B cell (primary cell): ENCODE measurements around the gene MRC2. TPM values are rescaled to one million over a fixed set of nuclear protein-coding genes. Genes with fewer than 3 reads are reported as not detected.

ENCODE experiments used
- ATAC-seq: fragments of 200-7000 bp; cut with Tn5 transposase; one replicate; pipeline ENCODE4 v1.10.0; 2021; ENCODE audit warnings: low read depth, mild to moderate bottlenecking, moderate number of reproducible peaks, moderate library complexity
- CTCF ChIA-PET: fragments of 350-600 bp; sonication (Branson Sonifier 250); formaldehyde crosslinking; loops from one replicate; lab custom pipeline; 2021; ENCODE audit warnings: antibody characterized with exemption, inconsistent platforms; lab: Charles Lee
- POLR2A ChIA-PET: fragments of 350-600 bp; sonication (Branson Sonifier 250); formaldehyde crosslinking; loops from one replicate; lab custom pipeline; 2021; ENCODE audit warnings: antibody characterized with exemption; lab: Charles Lee
- DNase-seq: peaks from one replicate; pipeline ENCODE4 v3.0.0; 2013
- H2AFZ ChIP-seq: 2 replicates; pipeline ENCODE4 v1.6.1; 2012; ENCODE audit warnings: mild to moderate bottlenecking, low read depth, low read length; ENCODE audit not compliant: insufficient read depth, poor library complexity, severe bottlenecking
- H3K27ac ChIP-seq, 2 donors: 1 replicate in 1 of 2; 2 replicates in 1 of 2; pipeline ENCODE4 v1.5.1; 2012 to 2013; ENCODE audit warnings: low read length in 2 of 2, mild to moderate bottlenecking in 2 of 2, moderate library complexity in 1 of 2
- H3K27me3 ChIP-seq, 4 experiments: fragments of 200-600 bp in 1 of 4; sonication (generic) in 1 of 4; replicated peaks in 1 of 4; 1 replicate in 2 of 4; 2 replicates in 2 of 4; pipeline versions ENCODE4 v1.6.1 to v1.7.0; 2013 to 2016; ENCODE audit warnings: low read length in 3 of 4, mild to moderate bottlenecking in 2 of 4, mixed read lengths in 1 of 4, moderate library complexity in 1 of 4; ENCODE audit not compliant: insufficient read depth in 4 of 4, control insufficient read depth in 3 of 4; ENCODE audit errors: control extremely low read depth in 1 of 4
- H3K36me3 ChIP-seq, 2 experiments: replicated peaks in 1 of 2; 1 replicate in 1 of 2; 2 replicates in 1 of 2; pipeline versions ENCODE4 v1.6.1 to v1.7.1; 2013; ENCODE audit warnings: low read length in 1 of 2; ENCODE audit not compliant: insufficient read depth in 2 of 2, control insufficient read depth in 1 of 2; ENCODE audit errors: control extremely low read depth in 1 of 2, extremely low read depth in 1 of 2
- H3K4me1 ChIP-seq, 2 donors: fragments of 200-600 bp in 1 of 2; sonication (generic) in 1 of 2; 1 replicate in 1 of 2; 2 replicates in 1 of 2; pipeline versions ENCODE4 v1.5.1 to v1.6.1; 2013 to 2017; ENCODE audit warnings: low read length in 2 of 2; ENCODE audit not compliant: control insufficient read depth in 2 of 2, insufficient read depth in 2 of 2
- H3K4me2 ChIP-seq: replicated peaks from 2 replicates; pipeline ENCODE3; 2012; ENCODE audit warnings: mild to moderate bottlenecking, low read depth, low read length; ENCODE audit not compliant: poor library complexity, severe bottlenecking
- H3K4me3 ChIP-seq, 5 experiments: fragments of 200-600 bp in 1 of 5; sonication (generic) in 1 of 5; 1 replicate in 3 of 5; 2 replicates in 2 of 5; pipeline versions ENCODE4 v1.5.1 to v1.7.0; 2011 to 2016; ENCODE audit warnings: low read length in 4 of 5, mild to moderate bottlenecking in 4 of 5, low read depth in 2 of 5, control low read depth in 1 of 5, moderate library complexity in 1 of 5; ENCODE audit not compliant: insufficient read depth in 1 of 5; ENCODE audit errors: control extremely low read depth in 1 of 5, extremely low read depth in 1 of 5
- H3K79me2 ChIP-seq: fragments of 200-600 bp; sonication (generic); one replicate; pipeline ENCODE4 v1.6.0; 2016; ENCODE audit warnings: low read length; ENCODE audit not compliant: control insufficient read depth, insufficient read depth
- H3K9ac ChIP-seq: fragments of 200-600 bp; sonication (generic); 2 replicates; pipeline ENCODE4 v1.6.1; 2017; ENCODE audit warnings: mild to moderate bottlenecking, low read length, moderate library complexity
- H3K9me3 ChIP-seq, 3 donors: one replicate each; pipeline versions ENCODE4 v1.6.1 to v1.7.1; 2013; ENCODE audit warnings: low read length in 2 of 3; ENCODE audit not compliant: control insufficient read depth in 2 of 3, insufficient read depth in 1 of 3; ENCODE audit errors: control extremely low read depth in 1 of 3
- H4K20me1 ChIP-seq: 2 replicates; pipeline ENCODE4 v1.6.0; 2012; ENCODE audit warnings: mild to moderate bottlenecking, low read length; ENCODE audit not compliant: insufficient read depth, control insufficient read depth, poor library complexity, severe bottlenecking
- H3K27ac Mint-ChIP-seq: one replicate; pipeline ENCODE4 v1.8.0; 2021; ENCODE audit warnings: mixed read lengths
- H3K27me3 Mint-ChIP-seq: one replicate; pipeline ENCODE4 v1.8.0; 2021; ENCODE audit warnings: mixed read lengths
- H3K4me1 Mint-ChIP-seq: one replicate; pipeline ENCODE4 v1.8.0; 2021; ENCODE audit warnings: mixed read lengths
- H3K4me3 Mint-ChIP-seq: one replicate; pipeline ENCODE4 v1.8.0; 2021; ENCODE audit warnings: mixed read lengths
- H3K9me3 Mint-ChIP-seq: one replicate; pipeline ENCODE4 v1.8.0; 2022; ENCODE audit warnings: mixed read lengths; ENCODE audit not compliant: insufficient read depth
- CTCF ChIP-seq: fragments of 200-600 bp; IDR thresholded peaks from one replicate; pipeline ENCODE4 v1.8.0; 2022; ENCODE audit warnings: antibody characterized with exemption, mild to moderate bottlenecking
- EZH2 ChIP-seq: IDR thresholded peaks from 2 replicates; pipeline ENCODE4 v1.6.1; 2012; ENCODE audit warnings: borderline replicate concordance, low read depth, mild to moderate bottlenecking, moderate library complexity, low read length; ENCODE audit not compliant: insufficient read depth, poor library complexity, severe bottlenecking
- WGBS: methylation state at CpG from one replicate; pipeline ENCODE4 v1.1.5; 2013; ENCODE audit warnings: missing lambda C conversion rate; ENCODE audit not compliant: insufficient coverage; 5-methylcytosine and 5-hydroxymethylcytosine counted together
- intact Hi-C: fragments of 100-400 bp; cut with micrococcal nuclease; formaldehyde crosslinking; loops from one replicate; pipeline ENCODE4 v1.10.0; 2022
- polyA plus RNA-seq: library from polyadenylated mRNA; depleted of rRNA; stranded (reverse); fragments of >200 nt; gene quantifications from 2 replicates; pipeline ENCODE4 v1.2.3, GENCODE V29; 2012
- total RNA-seq, 2 donors: library from RNA; stranded (reverse); fragments of 120-200 nt in 1 of 2; gene quantifications; 1 replicate in 1 of 2; 2 replicates in 1 of 2; pipeline versions ENCODE4 v1.2.3 to v1.2.4, GENCODE V29; 2013 to 2022

MRC2 gene
- total and polyA plus RNA-seq, 2 donors (not counting 1 experiment from before 2014, with no cell fraction given): 0.09 to 0.34 TPM

DNA sequence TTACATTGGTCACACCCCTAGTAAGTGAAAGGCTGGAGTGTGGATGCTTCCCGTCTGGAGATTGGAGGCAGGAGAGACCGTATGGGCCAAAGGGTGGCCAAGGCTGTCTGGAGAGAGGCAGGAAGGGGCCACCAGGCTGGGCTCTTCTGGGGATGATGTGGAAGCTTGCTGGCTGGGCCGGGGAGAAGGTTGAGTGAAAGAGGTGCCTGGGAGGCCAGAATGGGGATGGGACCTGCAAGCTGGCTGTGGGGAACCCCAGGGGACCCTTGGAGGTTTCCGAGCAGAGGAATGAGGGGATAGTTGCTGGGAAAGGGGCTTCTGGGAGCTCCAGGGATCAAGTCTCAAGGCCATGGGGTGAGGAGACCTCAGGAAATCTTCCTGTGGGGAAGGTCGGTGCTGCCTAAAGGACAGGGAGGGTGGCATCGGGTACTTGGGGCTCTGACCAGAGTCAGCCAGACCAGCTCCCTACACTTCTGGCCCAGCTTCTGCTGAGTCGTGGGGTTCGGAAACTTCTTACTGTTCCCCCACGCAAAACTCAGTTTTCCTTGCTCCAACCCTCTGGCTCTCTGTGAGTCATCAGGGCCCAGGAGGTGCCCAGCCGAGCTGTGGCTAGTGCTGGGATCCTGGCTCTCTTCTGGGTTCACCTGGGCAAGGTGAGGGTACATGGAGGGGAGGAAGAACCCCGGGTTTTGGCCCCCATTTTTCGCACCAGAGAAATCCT is 3.1 kb downstream of the MRC2 start:
- Histone ChIP-seq H2AFZ (no peak overlapping the region), H4K20me1 (no peaks in the 10 kb centered on the region), H3K4me1 (peaks cover 16 to 18% of the 10 kb centered on the region in 2 donors), H3K27ac (no peak overlapping the region), H3K9ac (no peak overlapping the region), H3K4me3 (no peak overlapping the region), H3K36me3 (no peaks in the 10 kb centered on the region), H3K79me2 (no peaks in the 10 kb centered on the region), H3K9me3 (no peaks in the 10 kb centered on the region), H3K27me3 (peaks cover 0 to 34% (median 7%) of the 10 kb centered on the region in 4 experiments), H3K4me2 (no peak overlapping the region)
- Mint-ChIP-seq H3K4me1 (peaks cover 14% of the 10 kb centered on the region), H3K4me3 (no peak overlapping the region), H3K27ac (no peak overlapping the region), H3K9me3 (no peaks in the 10 kb centered on the region), H3K27me3 (peaks cover 26% of the 10 kb centered on the region)
- POLR2A ChIA-PET: no interaction called here
- ATAC-seq: no peak
- intact Hi-C loops: no loop called here
- WGBS: 88% methylated on average over 10 of the region's 12 CpGs
- TF ChIP-seq EZH2 (no peak), CTCF (no peak)
- CTCF ChIA-PET: no interaction called here
- DNase-seq: no peak

GRCh38 chr17:62631086-62631935 is 3.8 kb downstream of the MRC2 start:
- WGBS: 95% methylated on average over 19 of the region's 23 CpGs
- Histone ChIP-seq H3K9me3 (no peaks in the 10 kb centered on the region), H3K4me2 (no peak overlapping the region)

More at GRCh38 chr17:62631086-62631935, 3.8 kb downstream of the MRC2 start:
- H2AFZ ChIP-seq: no peak overlapping the region
- H3K4me1 Mint-ChIP-seq: peaks cover 14% of the 10 kb centered on the region
- no peak overlapping the region for H3K4me3 ChIP-seq
- H4K20me1 ChIP-seq: no peaks in the 10 kb centered on the region
- H3K27ac Mint-ChIP-seq: no peak overlapping the region
- ATAC-seq: no peak
- H3K9me3 Mint-ChIP-seq: no peaks in the 10 kb centered on the region
- no peak for TF ChIP-seq CTCF
- no peak for TF ChIP-seq EZH2
- intact Hi-C loops: no loop called here
- H3K9ac ChIP-seq: no peak overlapping the region
- no peaks in the 10 kb centered on the region for H3K79me2 ChIP-seq
- peaks cover 23% of the 10 kb centered on the region for H3K27me3 Mint-ChIP-seq
- H3K4me1 ChIP-seq: peaks cover 16 to 18% of the 10 kb centered on the region in 2 donors
- H3K27ac ChIP-seq: no peak overlapping the region
- H3K36me3 ChIP-seq: no peaks in the 10 kb centered on the region
- H3K27me3 ChIP-seq: peaks cover 0 to 34% (median 7%) of the 10 kb centered on the region in 4 experiments
- no peak overlapping the region for H3K4me3 Mint-ChIP-seq
- ChIA-PET CTCF (no interaction called here), POLR2A (no interaction called here)
- no peak for DNase-seq
